ENCODE measurements around the gene P2RY2. TPM values are rescaled to one million over a fixed set of nuclear protein-coding genes. Genes with fewer than 3 reads are reported as not detected.

Gene P2RY2
- polyA plus RNA-seq, 1 of the 3 experiments (the other 2 are of a cell fraction), result 0.12 TPM

DNA sequence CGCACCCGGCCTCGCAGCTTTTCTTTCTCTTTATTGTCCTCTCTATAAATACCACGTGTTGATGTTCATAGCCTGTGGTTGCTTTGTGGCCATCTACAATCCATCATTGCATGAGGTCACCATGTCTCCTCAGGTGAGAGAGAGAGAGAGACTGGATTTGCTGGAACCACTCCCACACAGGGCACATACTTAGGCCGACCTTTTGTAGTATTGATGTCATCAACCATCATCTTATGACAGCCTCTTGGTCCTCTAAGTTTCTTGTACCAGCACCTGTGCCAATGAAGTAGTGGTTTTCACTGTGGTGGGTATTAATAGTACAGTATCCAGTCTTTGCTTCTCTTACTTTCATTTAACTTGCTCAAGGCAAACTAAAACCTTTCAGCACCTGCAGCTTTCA is 31.2 kb downstream of the P2RY2 start:
- DNase-seq, result no peak
- 91% methylated on average over 5 of the region's 5 CpGs for WGBS (ENCODE audit: low lambda C conversion rate)
- CTCF ChIA-PET, result interaction anchor here (0.8 to 1.6 kb wide), 4 partner anchors 12 to 144 kb away, joined by 3 to 9 read pairs (median 4); no protein-coding TSS in a partner anchor

DNA sequence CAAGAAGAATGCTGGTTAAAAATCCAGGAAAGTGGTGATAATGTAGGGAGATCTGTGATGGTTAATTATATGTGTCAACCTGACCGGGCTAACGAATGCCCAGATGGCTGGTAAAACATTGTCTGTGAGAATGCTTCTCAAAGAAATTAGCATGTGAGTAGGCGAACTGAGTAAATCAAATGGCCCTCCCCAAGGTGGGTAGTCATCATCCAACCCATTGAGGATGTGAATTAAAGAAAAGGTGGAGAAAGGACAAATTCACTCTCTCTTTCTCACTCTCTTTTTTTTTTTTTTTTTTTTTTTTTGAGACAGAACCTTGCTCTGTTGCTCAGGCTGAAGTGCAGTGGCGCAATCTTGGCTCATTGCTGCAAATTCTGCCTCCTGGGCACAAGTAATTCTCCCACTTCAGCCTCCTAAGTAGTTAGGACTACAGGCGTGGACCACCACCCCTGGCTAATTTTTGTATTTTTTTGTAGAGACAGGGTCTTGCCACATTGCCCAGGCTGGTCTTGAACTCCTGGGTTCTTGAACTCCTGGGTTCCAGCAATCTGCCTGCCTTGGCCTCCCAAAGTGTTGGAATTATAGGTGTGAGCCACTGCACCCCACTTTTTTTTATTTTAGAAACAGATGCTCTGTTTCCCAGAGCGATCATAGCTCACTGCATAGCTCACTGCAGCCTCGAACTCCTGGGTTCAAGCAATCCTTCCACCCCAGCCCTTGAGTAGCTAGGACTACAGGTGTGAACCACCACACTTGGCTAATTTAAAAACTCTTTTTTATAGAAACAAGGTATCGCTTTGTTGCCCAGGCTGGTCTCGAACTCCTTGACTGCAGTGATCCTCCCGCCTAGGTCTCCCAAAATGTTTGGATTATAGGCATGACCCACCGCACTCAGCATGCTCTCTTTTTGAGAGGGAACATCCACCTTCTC is 32.0 kb downstream of the P2RY2 start:
- Histone ChIP-seq H2AFZ (ENCODE audit: low read depth) (no peak overlapping the region), H3K9ac (no peak overlapping the region), H3K79me2 (ENCODE audit: insufficient read depth) (no peaks in the 10 kb centered on the region), H3K27ac (ENCODE audit: low read depth in 2 of 2, low read length in 1 of 2) (no peak overlapping the region), H3F3A (replicated peaks; ENCODE audit: insufficient read depth) (peaks cover 7% of the 10 kb centered on the region), H3K4me1 (ENCODE audit: control insufficient read depth in 1 of 2, insufficient read depth in 2 of 2, low read depth in 1 of 2, low read length in 1 of 2) (peaks cover 0 to 9% of the 10 kb centered on the region in 2 experiments; a peak in 2 of 4 replicates), H4K20me1 (ENCODE audit: insufficient read depth) (no peaks in the 10 kb centered on the region), H3K9me2 (no peaks in the 10 kb centered on the region), H3K4me2 (no peak overlapping the region), H3K9me3 (no peaks in the 10 kb centered on the region), H3K27me3 (ENCODE audit: insufficient read depth) (no peaks in the 10 kb centered on the region), H3K36me3 (replicated peaks in 1 of 2; ENCODE audit: control insufficient read depth in 1 of 2, insufficient read depth in 2 of 2, low read length in 1 of 2) (no peaks in the 10 kb centered on the region), H3K4me3 (ENCODE audit: low read depth in 2 of 2, low read length in 1 of 2) (no peak overlapping the region)
- ChIA-PET CTCF (interaction anchor here (0.9 to 1.6 kb wide), 2 partner anchors 38 to 39 kb away, joined by 3 to 9 read pairs; no protein-coding TSS in a partner anchor), POLR2A (no interaction called here)
- WGBS (ENCODE audit: low lambda C conversion rate), result 91% methylated on average over 11 of the region's 11 CpGs
- DNase-seq, result no peak
- TF ChIP-seq NRF1 (IDR thresholded peaks at IDR 0.05; ENCODE audit: low read depth, low read length) (no peak), RFX5 (IDR thresholded peaks at IDR 0.05; ENCODE audit: low read length) (no peak), TEAD4 (IDR thresholded peaks at IDR 0.05; ENCODE audit: borderline replicate concordance, insufficient read depth) (no peak), TCF12 (IDR thresholded peaks at IDR 0.05) (no peak), RXRA (IDR thresholded peaks at IDR 0.05; ENCODE audit: borderline replicate concordance, low read depth) (no peak), TAF1 (IDR thresholded peaks at IDR 0.05; ENCODE audit: borderline replicate concordance, low read depth, low read length) (no peak), RAD21 (IDR thresholded peaks at IDR 0.05; ENCODE audit: low read length) (no peak), SMC3 (IDR thresholded peaks at IDR 0.05; ENCODE audit: low read depth, low read length) (no peak), GABPA (IDR thresholded peaks at IDR 0.05; ENCODE audit: low read depth) (no peak), ELF1 (IDR thresholded peaks at IDR 0.05) (no peak), YY1 (IDR thresholded peaks at IDR 0.05; ENCODE audit: low read depth) (no peak), JUND (IDR thresholded peaks at IDR 0.05) (no peak), FOXM1 (IDR thresholded peaks at IDR 0.05; ENCODE audit: low read depth) (no peak), SIN3A (IDR thresholded peaks at IDR 0.05; ENCODE audit: borderline replicate concordance, low read depth, low read length) (no peak)
- TF ChIP-seq, protein P1, sequence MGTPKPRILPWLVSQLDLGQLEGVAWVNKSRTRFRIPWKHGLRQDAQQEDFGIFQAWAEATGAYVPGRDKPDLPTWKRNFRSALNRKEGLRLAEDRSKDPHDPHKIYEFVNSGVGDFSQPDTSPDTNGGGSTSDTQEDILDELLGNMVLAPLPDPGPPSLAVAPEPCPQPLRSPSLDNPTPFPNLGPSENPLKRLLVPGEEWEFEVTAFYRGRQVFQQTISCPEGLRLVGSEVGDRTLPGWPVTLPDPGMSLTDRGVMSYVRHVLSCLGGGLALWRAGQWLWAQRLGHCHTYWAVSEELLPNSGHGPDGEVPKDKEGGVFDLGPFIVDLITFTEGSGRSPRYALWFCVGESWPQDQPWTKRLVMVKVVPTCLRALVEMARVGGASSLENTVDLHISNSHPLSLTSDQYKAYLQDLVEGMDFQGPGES (IDR thresholded peaks at IDR 0.05; ENCODE audit: low read depth, low read length), result no peak

More for the DNA sequence above, 31.2 kb downstream of the P2RY2 start:
- H2AFZ ChIP-seq (ENCODE audit: low read depth), result no peak overlapping the region
- no peaks in the 10 kb centered on the region for H4K20me1 ChIP-seq (ENCODE audit: insufficient read depth)
- no peak overlapping the region for H3K27ac ChIP-seq (ENCODE audit: low read depth in 2 of 2, low read length in 1 of 2)
- H3K4me1 ChIP-seq (ENCODE audit: control insufficient read depth in 1 of 2, insufficient read depth in 2 of 2, low read depth in 1 of 2, low read length in 1 of 2), result peaks cover 0 to 13% of the 10 kb centered on the region in 2 experiments; a peak in 2 of 4 replicates
- POLR2A ChIA-PET, result no interaction called here
- peaks cover 7% of the 10 kb centered on the region for H3F3A ChIP-seq (replicated peaks; ENCODE audit: insufficient read depth)
- no peak overlapping the region for H3K9ac ChIP-seq
- no peak overlapping the region for H3K4me2 ChIP-seq
- H3K4me3 ChIP-seq (ENCODE audit: low read depth in 2 of 2, low read length in 1 of 2), result no peak overlapping the region
- H3K9me2 ChIP-seq, result no peaks in the 10 kb centered on the region
- no peaks in the 10 kb centered on the region for H3K9me3 ChIP-seq
- no peaks in the 10 kb centered on the region for H3K36me3 ChIP-seq (replicated peaks in 1 of 2; ENCODE audit: control insufficient read depth in 1 of 2, insufficient read depth in 2 of 2, low read length in 1 of 2)
- TF ChIP-seq NRF1 (IDR thresholded peaks at IDR 0.05; ENCODE audit: low read depth, low read length) (no peak), YY1 (IDR thresholded peaks at IDR 0.05; ENCODE audit: low read depth) (no peak), GABPA (IDR thresholded peaks at IDR 0.05; ENCODE audit: low read depth) (no peak), RXRA (IDR thresholded peaks at IDR 0.05; ENCODE audit: borderline replicate concordance, low read depth) (no peak), FOXM1 (IDR thresholded peaks at IDR 0.05; ENCODE audit: low read depth) (no peak), FOSL2 (IDR thresholded peaks at IDR 0.05; ENCODE audit: borderline replicate concordance, low read depth) (no peak), EZH2phosphoT487 (IDR thresholded peaks at IDR 0.05; ENCODE audit: borderline replicate concordance, low read depth) (no peak), TAF1 (IDR thresholded peaks at IDR 0.05; ENCODE audit: borderline replicate concordance, low read depth, low read length) (no peak)
- TF ChIP-seq, protein P1 (IDR thresholded peaks at IDR 0.05; ENCODE audit: low read depth, low read length), result no peak
- TF ChIP-seq, protein P2, sequence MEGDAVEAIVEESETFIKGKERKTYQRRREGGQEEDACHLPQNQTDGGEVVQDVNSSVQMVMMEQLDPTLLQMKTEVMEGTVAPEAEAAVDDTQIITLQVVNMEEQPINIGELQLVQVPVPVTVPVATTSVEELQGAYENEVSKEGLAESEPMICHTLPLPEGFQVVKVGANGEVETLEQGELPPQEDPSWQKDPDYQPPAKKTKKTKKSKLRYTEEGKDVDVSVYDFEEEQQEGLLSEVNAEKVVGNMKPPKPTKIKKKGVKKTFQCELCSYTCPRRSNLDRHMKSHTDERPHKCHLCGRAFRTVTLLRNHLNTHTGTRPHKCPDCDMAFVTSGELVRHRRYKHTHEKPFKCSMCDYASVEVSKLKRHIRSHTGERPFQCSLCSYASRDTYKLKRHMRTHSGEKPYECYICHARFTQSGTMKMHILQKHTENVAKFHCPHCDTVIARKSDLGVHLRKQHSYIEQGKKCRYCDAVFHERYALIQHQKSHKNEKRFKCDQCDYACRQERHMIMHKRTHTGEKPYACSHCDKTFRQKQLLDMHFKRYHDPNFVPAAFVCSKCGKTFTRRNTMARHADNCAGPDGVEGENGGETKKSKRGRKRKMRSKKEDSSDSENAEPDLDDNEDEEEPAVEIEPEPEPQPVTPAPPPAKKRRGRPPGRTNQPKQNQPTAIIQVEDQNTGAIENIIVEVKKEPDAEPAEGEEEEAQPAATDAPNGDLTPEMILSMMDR (IDR thresholded peaks at IDR 0.05), result no peak
- no peaks in the 10 kb centered on the region for H3K79me2 ChIP-seq (ENCODE audit: insufficient read depth)
- H3K27me3 ChIP-seq (ENCODE audit: insufficient read depth), result no peaks in the 10 kb centered on the region
